Stimulated activated CD8-positive, alpha-beta memory T cell treated with anti-CD3 and anti-CD28 coated beads, Interleukin-7, amount 100 ng/mL, for 1 hour (primary cell): Measurements from ENCODE around the gene UBAP2.

Source experiments
- DNase-seq, 2 donors: peaks; one replicate each; pipeline ENCODE4 v3.0.0-alpha.2; 2020; ENCODE audit warnings: low read depth in 2 of 2

The UBAP2 gene

DNA sequence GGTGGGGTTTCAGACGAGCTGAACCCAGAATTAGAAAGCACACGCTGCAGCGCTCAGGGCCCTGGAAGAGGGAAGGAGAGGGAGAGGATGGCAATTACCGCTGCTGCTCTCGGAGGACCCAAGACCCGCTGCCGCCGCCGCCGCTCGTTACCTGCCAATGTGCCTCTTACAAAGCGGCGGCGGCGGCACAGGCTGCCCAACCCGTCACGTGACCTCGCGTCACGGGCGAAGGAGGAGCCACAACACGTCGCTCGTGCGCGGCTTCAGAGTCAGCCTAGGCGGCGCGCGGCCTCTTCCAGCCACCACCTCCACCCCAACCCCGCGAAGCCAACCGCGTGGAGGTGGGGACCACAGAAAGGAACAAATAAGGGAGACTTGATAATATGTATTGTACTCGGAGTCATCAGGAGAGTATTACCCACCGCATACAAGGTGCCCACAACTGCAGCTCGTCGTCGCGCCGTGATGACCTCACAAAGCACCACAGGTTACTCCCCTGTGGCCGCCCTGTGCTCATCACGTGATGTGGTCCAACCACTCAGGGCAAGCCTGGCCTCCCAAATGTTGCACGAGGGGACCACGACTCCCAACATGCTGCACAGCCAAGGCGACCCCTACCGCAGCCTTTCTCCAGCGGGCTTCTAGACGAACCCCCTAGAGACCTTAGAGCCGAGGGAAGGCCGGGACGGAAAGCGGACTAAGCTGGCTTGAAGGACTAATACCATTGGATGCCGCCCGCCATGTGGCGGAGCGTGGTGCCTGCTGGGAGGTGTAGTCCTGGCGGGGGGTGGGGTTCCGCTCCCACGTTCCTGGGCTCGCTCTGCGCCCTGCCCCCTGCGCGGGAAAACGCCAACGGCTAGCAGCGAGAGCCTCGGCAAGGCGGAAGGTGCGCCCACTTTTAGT, at the start of gene UBAP2:
UBAP2 (minus strand) TSS at position 161 of the 903 bp plus-strand sequence. CDS start 31,739 bp downstream, outside the sequence.
- peak; percentile 92 to 94 for DNase-seq

- DNase-seq: no peak
Measured at GRCh38 chr9:34098307-34098706, 49.6 kb upstream of the UBAP2 start.

GRCh38 chr9:34097865-34098264, 49.2 kb upstream of the UBAP2 start:
- no peak for DNase-seq

DNA sequence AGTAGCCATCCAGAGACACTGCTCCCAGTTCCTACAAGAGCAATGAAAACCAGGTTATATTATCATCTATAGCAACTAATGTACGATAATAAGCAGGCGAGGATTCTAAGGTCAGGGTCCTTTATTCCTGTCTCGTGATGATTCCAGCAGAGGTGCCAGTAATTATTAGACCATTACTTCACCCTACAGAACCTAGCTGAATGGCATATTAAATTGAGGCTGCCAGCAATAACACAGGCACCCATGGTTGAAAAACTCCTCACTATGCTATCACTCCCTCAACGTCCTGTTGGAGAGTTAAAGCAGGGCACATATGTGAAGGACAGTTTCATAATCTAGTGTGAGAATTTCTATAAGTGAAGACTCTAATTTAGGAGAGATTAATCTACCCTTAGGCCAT, 48.1 kb upstream of the UBAP2 start:
- no peak for DNase-seq

GRCh38 chr9:34093578-34093977, 44.9 kb upstream of the UBAP2 start:
- no peak for DNase-seq

GRCh38 chr9:34089311-34089710, 40.6 kb upstream of the UBAP2 start:
- no peak for DNase-seq

DNA sequence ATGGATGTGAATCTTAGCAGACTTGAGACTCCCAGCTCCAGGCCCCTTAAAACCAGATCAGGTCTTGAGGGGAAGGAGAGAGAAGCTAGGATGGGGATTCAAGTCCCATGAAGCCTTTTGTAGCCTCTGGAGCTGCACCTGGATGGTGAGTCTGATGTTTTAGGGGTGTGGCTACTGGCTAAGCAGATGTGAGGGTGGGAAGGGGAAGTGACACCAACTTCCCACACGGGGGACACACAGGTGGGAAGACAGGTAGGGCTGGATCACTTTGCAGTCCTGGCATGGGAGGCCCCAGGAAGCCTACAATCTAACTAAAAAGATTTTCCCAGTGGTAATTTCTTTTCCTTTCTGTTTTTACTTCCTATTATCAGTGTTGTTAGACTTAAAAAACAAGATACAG, 38.7 kb upstream of the UBAP2 start:
- DNase-seq: no peak

GRCh38 chr9:34086864-34087263, 38.2 kb upstream of the UBAP2 start:
- DNase-seq: no peak

- no peak for DNase-seq
Measured at GRCh38 chr9:34085581-34086500, 37.2 kb upstream of the UBAP2 start.

GRCh38 chr9:34084562-34084961, 35.9 kb upstream of the UBAP2 start:
- no peak for DNase-seq

- DNase-seq: no peak
Measured at GRCh38 chr9:34079181-34079580, 30.5 kb upstream of the UBAP2 start.

DNA sequence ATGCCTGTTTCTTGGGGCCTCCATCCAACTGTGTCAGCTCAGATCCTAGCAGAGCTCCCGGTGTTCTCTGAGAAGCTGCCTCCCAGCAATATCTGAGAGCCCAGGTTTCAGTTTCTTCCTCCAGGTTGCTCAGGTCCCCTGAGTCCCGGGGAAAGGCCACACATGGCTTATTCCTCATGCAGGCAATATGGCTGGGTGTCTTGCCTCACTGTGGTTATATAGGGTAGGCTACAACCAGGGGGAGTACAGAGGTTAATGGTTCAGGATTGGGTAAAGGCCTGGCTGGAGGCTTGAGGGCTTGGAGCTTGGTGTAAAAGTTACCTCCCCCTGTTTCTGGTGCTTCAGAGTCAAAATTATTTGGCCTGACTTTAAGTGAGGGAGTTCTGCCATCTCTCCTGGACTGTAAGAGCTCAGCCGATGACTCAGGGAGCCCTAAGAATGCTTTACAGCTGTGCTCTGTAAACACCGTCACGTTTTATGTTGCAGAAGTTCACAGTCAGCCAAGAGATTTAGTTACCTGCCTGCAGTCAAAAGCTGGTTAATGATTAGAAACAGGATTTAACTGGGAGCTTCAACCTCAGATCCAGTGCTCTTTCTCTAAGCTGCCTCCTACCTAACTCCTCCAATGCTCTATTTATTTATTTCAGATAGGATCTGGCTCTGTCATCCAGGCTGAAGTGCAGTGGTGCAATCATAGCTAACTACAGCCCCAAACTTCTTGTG, 24.3 kb upstream of the UBAP2 start:
- DNase-seq: no peak

DNA sequence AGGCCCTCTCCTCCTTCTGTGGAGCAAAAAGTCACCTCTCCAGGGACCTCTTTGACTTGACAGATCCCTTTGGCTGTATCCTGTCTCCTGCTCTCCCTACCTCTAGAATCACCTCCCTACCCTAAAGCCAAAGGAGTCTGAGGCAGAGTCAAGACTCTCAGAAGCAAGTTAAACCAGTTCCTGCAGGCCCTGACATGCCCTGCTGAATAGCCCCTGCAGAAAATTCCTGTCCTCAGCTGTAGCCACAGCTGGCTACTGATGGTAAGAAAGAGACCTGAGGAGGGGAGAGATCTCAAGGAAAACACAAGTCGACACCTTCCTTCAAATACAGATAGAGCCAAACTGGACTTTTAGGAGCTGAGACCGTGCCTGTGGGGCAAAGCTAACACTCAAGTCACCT, 23.7 kb upstream of the UBAP2 start:
- DNase-seq: no peak

- DNase-seq: no peak
Measured at GRCh38 chr9:34070606-34071324, 22.1 kb upstream of the UBAP2 start.

DNA sequence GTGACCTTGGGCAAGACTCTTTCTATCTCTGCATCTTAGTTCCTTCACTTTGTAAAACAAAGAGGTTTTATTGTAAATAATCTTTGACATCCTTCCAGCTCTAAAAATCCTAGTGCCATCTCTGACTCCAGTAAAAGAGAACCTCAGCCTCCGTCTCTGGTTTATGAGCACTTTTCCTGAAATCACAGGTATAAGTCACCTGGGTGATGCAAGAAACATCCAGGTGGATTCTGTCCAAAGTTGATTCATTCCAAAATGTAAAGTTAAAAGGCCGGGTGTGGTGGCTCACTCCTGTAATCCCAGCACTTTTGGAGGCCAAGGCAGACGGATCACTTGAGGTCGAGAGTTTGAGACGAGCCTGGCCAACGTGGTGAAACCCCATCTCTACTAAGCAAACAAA, 21.1 kb upstream of the UBAP2 start:
- DNase-seq: no peak

DNA sequence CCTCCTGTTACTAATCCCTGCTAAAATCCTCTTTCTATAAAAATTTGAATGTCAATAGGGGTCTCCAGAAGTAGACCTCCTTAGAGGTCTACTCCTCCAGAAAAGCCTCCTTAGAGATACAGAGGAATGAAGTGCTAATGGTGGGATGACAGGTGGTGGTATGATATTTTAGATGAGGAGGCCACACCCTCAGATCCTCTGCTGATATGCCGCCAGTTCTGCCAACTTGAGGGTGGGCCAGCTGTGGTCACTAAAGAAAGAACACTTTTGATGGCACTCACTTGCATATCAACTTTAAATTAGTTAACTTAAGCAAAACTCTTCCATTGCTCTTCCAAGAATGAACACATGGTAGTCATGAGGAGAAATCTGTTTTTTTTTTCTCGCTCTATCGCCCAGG, 16.9 kb upstream of the UBAP2 start:
- no peak for DNase-seq

DNA sequence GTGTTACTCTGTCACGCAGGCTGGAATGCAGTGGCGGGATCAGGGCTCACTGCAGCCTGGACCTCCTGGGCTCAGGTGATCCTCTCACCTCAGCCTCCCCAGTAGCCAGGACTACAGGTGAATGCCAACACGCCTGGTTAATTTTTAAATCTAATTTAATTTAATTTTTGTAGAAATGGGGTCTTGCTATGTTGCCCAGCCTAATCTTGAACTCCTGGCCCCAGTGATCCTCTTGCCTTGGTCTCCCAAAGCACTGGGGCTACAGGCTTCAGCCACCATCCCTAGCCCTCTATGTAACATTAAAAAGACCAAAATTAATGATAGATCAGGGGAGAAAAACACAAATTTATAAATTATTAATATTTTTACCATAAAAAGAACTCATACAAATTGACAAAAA, 11.3 kb upstream of the UBAP2 start:
- DNase-seq: no peak

- DNase-seq: no peak
Measured at GRCh38 chr9:34059281-34059680, 10.6 kb upstream of the UBAP2 start.

- no peak for DNase-seq
Measured at GRCh38 chr9:34049630-34050384, 1.1 kb upstream of the UBAP2 start.

GRCh38 chr9:34047864-34048726, 592 bp downstream of the UBAP2 start:
- DNase-seq: peak; percentile 15 to 19
